ENCODE results near the gene SMPX.
"Not testable (repeated sequence)": the region's sequence is repeated elsewhere in the genome, so short reads cannot be mapped to it uniquely, and the experiment has no call there.

SMPX gene

GRCh38 chrX:21757960-21758359, at the start of gene SMPX:
Gene SMPX (minus strand): TSS chrX:21758116. CDS start chrX:21754290, 3,826 bp downstream.
- no peak for DNase-seq (ENCODE audit: low read depth, low spot score)

GRCh38 chrX:21806691-21807090, 48.8 kb upstream of the SMPX start:
- no peak for DNase-seq (ENCODE audit: low read depth, low spot score)

GRCh38 chrX:21802839-21803238, 44.9 kb upstream of the SMPX start:
- DNase-seq (ENCODE audit: low read depth, low spot score): no peak

- DNase-seq (ENCODE audit: low read depth, low spot score): no peak
Observed at GRCh38 chrX:21802054-21802670, 44.2 kb upstream of the SMPX start.

GRCh38 chrX:21800344-21800770, 42.4 kb upstream of the SMPX start:
- no peak for DNase-seq (ENCODE audit: low read depth, low spot score)

- DNase-seq (ENCODE audit: low read depth, low spot score): no peak
Observed at GRCh38 chrX:21799767-21800166, 41.9 kb upstream of the SMPX start.

- DNase-seq (ENCODE audit: low read depth, low spot score): no peak
Observed at GRCh38 chrX:21798677-21799219, 40.8 kb upstream of the SMPX start.

- DNase-seq (ENCODE audit: low read depth, low spot score): no peak
Observed at GRCh38 chrX:21781976-21782375, 24.1 kb upstream of the SMPX start.

GRCh38 chrX:21781525-21781924, 23.6 kb upstream of the SMPX start:
- DNase-seq (ENCODE audit: low read depth, low spot score): no peak

GRCh38 chrX:21779095-21779494, 21.2 kb upstream of the SMPX start:
- no peak for DNase-seq (ENCODE audit: low read depth, low spot score)

GRCh38 chrX:21778236-21778635, 20.3 kb upstream of the SMPX start:
- no peak for DNase-seq (ENCODE audit: low read depth, low spot score)

GRCh38 chrX:21775128-21775527, 17.2 kb upstream of the SMPX start:
- not testable (repeated sequence) for DNase-seq (ENCODE audit: low read depth, low spot score)

- DNase-seq (ENCODE audit: low read depth, low spot score): not testable (repeated sequence)
Observed at GRCh38 chrX:21773036-21773435, 15.1 kb upstream of the SMPX start.

GRCh38 chrX:21770631-21771321, 12.9 kb upstream of the SMPX start:
- no peak for DNase-seq (ENCODE audit: low read depth, low spot score)

- DNase-seq (ENCODE audit: low read depth, low spot score): no peak
Observed at GRCh38 chrX:21766101-21766500, 8.2 kb upstream of the SMPX start.

GRCh38 chrX:21764008-21764407, 6.1 kb upstream of the SMPX start:
- no peak for DNase-seq (ENCODE audit: low read depth, low spot score)

GRCh38 chrX:21758488-21758887, 572 bp upstream of the SMPX start:
- DNase-seq (ENCODE audit: low read depth, low spot score): no peak

- no peak for DNase-seq (ENCODE audit: low read depth, low spot score)
Observed at GRCh38 chrX:21756785-21757529, 959 bp downstream of the SMPX start.

- DNase-seq (ENCODE audit: low read depth, low spot score): no peak
Observed at GRCh38 chrX:21749924-21750323, 8.0 kb downstream of the SMPX start.

GRCh38 chrX:21748235-21748634, 9.7 kb downstream of the SMPX start:
- DNase-seq (ENCODE audit: low read depth, low spot score): no peak

- DNase-seq (ENCODE audit: low read depth, low spot score): no peak
Observed at GRCh38 chrX:21747558-21747957, 10.4 kb downstream of the SMPX start.

GRCh38 chrX:21745756-21746155, 12.2 kb downstream of the SMPX start:
- no peak for DNase-seq (ENCODE audit: low read depth, low spot score)
